Gastroesophageal sphincter (tissue), 3 donors: ENCODE data around the gene ACKR3.

Experiments
- POLR2A ChIP-seq, 2 donors: fragments of 450-650 bp; IDR thresholded peaks; one replicate each; pipeline ENCODE4 v1.6.1; 2017; ENCODE audit warnings: antibody characterized with exemption in 2 of 2, mild to moderate bottlenecking in 2 of 2, moderate library complexity in 1 of 2
- POLR2AphosphoS5 ChIP-seq: sonication (generic); formaldehyde crosslinking; IDR thresholded peaks from one replicate; pipeline ENCODE4 v1.6.1; 2017; ENCODE audit warnings: antibody characterized with exemption
- TF ChIP-seq, protein P1 (sequence below), 4 experiments: fragments of 200-600 bp in 2 of 4; fragments of 450-650 bp in 2 of 4; sonication (generic) in 1 of 4; IDR thresholded peaks; one replicate each; pipeline ENCODE4 v1.5.1; 2017 to 2019; ENCODE audit warnings: antibody characterized with exemption in 4 of 4, mild to moderate bottlenecking in 2 of 4, moderate library complexity in 2 of 4

DNA sequence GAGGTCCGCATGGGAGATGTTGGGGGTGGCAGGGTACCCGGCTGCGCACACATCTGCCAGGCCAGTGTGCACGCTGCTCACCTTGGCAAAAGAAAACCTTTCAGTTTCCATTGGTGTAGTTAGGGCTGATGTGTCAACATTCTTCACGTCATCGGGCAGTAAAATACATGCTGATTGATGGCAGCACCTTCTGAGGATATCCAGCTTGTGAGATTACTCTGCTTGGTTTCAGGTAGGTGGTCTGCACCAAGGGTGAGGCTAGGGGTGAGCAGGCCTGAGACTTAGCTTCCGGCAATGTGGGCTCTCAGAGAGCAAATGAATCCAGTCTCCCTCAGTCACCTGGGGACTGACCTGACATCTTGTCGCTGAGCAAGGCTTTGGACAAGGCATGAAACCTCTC lies 19.3 kb upstream of the ACKR3 start:
- TF ChIP-seq, protein P1, sequence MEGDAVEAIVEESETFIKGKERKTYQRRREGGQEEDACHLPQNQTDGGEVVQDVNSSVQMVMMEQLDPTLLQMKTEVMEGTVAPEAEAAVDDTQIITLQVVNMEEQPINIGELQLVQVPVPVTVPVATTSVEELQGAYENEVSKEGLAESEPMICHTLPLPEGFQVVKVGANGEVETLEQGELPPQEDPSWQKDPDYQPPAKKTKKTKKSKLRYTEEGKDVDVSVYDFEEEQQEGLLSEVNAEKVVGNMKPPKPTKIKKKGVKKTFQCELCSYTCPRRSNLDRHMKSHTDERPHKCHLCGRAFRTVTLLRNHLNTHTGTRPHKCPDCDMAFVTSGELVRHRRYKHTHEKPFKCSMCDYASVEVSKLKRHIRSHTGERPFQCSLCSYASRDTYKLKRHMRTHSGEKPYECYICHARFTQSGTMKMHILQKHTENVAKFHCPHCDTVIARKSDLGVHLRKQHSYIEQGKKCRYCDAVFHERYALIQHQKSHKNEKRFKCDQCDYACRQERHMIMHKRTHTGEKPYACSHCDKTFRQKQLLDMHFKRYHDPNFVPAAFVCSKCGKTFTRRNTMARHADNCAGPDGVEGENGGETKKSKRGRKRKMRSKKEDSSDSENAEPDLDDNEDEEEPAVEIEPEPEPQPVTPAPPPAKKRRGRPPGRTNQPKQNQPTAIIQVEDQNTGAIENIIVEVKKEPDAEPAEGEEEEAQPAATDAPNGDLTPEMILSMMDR (IDR thresholded peaks at IDR 0.05): no peak
- TF ChIP-seq POLR2AphosphoS5: no peak
- TF ChIP-seq POLR2A (IDR thresholded peaks at IDR 0.05): no peak
